ENCODE results near the gene CCDC51.
A peak's percentile ranks its signal among the peaks of the same experiment; 100 is the strongest.
"Not testable (repeated sequence)": the region's sequence is repeated elsewhere in the genome, so short reads cannot be mapped to it uniquely, and the experiment has no call there.

The CCDC51 gene

GRCh38 chr3:48439820-48440589, at the start of gene CCDC51, which contains the start of gene TMA7:
Gene CCDC51 (minus strand): TSS chr3:48440119. CDS start chr3:48435128, 4,991 bp downstream.
Gene TMA7 (plus strand): TSS chr3:48440257. CDS start chr3:48440297, 40 bp downstream.
- DNase-seq, result peak; percentile 86

GRCh38 chr3:48486952-48487351, 47.0 kb upstream of the CCDC51 start:
- DNase-seq, result no peak

GRCh38 chr3:48482822-48483221, 42.9 kb upstream of the CCDC51 start:
- not testable (repeated sequence) for DNase-seq

- DNase-seq, result not testable (repeated sequence)
Observed at GRCh38 chr3:48480891-48481290, 41.0 kb upstream of the CCDC51 start.

- DNase-seq, result no peak
Observed at GRCh38 chr3:48478626-48479555, 39.0 kb upstream of the CCDC51 start.

- DNase-seq, result no peak
Observed at GRCh38 chr3:48477959-48478520, 38.1 kb upstream of the CCDC51 start.

- DNase-seq, result no peak
Observed at GRCh38 chr3:48476426-48477053, 36.6 kb upstream of the CCDC51 start.

GRCh38 chr3:48475188-48475587, 35.3 kb upstream of the CCDC51 start:
- no peak for DNase-seq

- DNase-seq, result no peak
Observed at GRCh38 chr3:48474619-48475018, 34.7 kb upstream of the CCDC51 start.

- DNase-seq, result not testable (repeated sequence)
Observed at GRCh38 chr3:48474031-48474430, 34.1 kb upstream of the CCDC51 start.

GRCh38 chr3:48473617-48473952, 33.7 kb upstream of the CCDC51 start:
- DNase-seq, result no peak

- peak; percentile 62 for DNase-seq
Observed at GRCh38 chr3:48472923-48473616, 33.2 kb upstream of the CCDC51 start.

GRCh38 chr3:48472673-48472922, 32.7 kb upstream of the CCDC51 start:
- no peak for DNase-seq

GRCh38 chr3:48470286-48470685, 30.4 kb upstream of the CCDC51 start:
- DNase-seq, result no peak

- DNase-seq, result no peak
Observed at GRCh38 chr3:48469046-48469915, 29.4 kb upstream of the CCDC51 start.

GRCh38 chr3:48468329-48468731, 28.4 kb upstream of the CCDC51 start:
- no peak for DNase-seq

- DNase-seq, result no peak
Observed at GRCh38 chr3:48467473-48468267, 27.8 kb upstream of the CCDC51 start.

GRCh38 chr3:48467110-48467454, 27.2 kb upstream of the CCDC51 start:
- DNase-seq, result no peak

- no peak for DNase-seq
Observed at GRCh38 chr3:48466386-48467109, 26.6 kb upstream of the CCDC51 start.
